HG02981 (cell line): ENCODE results near the gene MUC21.
"Not testable (repeated sequence)": the region's sequence is repeated elsewhere in the genome, so short reads cannot be mapped to it uniquely, and the experiment has no call there.

Source experiments
- ATAC-seq: cut with Tn5 transposase; IDR thresholded peaks from one replicate; pipeline ENCODE4 v1.9.1; 2021; ENCODE audit warnings: mild to moderate bottlenecking, moderate library complexity; ENCODE audit not compliant: unreplicated experiment

Gene MUC21

DNA sequence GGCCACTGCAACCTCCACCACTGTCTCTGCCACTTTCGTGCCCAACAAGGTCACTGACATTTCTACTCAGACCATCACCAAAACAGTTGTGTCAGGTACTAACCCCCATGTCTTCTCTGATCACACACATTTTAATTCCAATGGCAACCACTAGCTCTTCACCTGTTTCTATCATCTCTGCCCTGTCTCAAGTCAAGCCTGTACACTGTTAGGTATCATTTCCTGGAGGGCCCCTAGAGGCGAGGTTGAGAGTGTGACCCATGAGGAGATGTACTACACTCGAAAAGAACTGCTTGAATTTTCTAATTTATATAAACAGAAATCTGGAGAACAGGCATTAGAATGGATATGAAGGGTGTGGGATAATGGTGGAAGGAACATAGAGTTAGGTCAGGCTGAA lies 17.4 kb upstream of the MUC21 start:
- ATAC-seq = no peak

GRCh38 chr6:30969171-30969570 lies 14.3 kb upstream of the MUC21 start:
- ATAC-seq = not testable (repeated sequence)

DNA sequence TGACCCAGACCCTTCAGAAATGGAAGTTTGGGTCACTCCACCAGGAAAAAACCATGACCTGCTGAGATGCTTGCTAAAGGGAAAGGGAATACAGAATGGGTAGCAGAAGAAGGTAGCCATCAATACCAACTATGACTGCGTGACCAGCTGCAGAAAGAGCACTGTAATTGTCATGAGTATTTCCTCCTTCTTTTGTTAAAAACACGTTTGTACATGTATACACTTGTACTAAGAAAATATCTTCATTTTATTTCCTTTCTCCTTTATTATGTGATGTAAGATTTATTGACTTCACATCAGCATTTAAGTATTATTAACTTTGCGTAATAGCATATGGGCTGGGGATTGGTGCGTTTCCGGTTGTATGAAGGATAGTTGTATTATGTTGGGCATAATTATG lies 12.6 kb upstream of the MUC21 start:
- no peak for ATAC-seq

DNA sequence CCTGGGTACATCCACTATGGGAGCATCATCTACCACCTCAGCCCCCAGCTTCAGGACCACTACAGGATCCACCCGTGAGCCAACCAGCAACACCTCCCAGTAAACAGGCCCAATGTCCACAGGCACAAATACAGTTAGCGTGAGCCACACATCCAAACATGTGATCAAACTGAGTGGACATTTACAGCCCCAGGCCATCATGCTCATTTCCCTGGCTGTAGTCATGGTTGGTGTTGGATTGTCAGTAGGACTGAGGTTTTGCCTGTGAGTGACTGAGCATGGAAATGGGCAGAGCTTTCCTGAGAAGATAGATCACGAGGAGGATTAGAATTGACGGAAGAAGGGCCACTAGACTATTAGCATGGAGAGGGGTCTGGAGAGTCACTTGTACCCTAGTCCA lies 10.7 kb upstream of the MUC21 start:
- ATAC-seq = no peak

DNA sequence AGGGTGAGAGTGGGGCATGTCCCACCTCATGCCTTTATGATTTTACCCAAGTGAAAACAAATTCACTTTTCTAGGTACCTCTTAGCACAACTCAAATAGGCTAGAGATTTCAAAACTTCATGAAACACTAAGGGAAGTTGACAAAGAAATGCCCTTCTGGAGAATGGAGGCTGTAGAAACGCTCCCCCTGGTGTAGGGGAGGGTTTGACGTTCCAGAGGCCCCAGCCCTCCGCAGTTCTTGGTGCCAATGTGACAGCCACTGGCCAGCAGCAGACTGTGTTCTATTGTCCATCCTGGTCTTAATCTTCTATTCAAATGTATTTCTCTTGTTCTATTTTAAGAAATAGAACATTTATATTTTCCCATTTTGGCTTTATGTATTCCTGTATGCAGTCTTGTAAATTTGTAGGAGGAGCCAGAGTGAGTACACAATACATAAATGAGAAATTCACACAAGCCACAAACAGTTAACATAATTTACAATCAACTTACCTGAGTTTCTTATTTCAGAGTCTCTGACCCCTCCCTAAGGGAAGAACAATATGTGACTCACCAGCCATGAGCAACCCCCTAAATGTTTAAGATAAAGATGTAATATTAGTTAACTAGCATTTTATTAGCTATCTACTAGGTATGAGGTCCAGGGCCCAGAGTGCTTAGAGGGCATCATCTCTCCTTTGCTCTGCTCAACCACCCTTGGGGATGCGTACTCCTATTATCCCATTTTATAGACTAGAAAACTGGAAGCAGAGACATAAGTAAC lies 8.8 kb upstream of the MUC21 start:
- no peak for ATAC-seq

DNA sequence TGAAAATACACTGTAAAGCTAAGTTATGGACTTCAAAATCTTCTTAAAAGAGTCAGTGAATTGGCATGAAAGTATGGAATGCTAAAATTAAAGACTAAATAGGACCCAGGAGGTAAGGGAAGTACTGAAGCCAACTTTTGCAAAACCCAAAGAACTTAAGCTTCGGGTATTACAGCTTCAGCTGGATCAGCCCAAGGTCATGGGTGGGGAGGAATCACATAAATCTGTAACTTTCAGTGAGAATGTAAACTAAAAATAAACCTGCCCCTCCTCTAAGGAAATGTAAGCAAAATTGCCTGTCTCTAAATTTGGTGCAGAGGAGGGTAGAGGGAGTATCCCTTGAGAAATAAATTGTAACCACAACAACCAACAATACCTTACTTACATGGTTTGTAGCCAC lies 4.4 kb upstream of the MUC21 start:
- ATAC-seq = no peak

- ATAC-seq = no peak
Observed at GRCh38 chr6:30979690-30980089, 3.8 kb upstream of the MUC21 start.

DNA sequence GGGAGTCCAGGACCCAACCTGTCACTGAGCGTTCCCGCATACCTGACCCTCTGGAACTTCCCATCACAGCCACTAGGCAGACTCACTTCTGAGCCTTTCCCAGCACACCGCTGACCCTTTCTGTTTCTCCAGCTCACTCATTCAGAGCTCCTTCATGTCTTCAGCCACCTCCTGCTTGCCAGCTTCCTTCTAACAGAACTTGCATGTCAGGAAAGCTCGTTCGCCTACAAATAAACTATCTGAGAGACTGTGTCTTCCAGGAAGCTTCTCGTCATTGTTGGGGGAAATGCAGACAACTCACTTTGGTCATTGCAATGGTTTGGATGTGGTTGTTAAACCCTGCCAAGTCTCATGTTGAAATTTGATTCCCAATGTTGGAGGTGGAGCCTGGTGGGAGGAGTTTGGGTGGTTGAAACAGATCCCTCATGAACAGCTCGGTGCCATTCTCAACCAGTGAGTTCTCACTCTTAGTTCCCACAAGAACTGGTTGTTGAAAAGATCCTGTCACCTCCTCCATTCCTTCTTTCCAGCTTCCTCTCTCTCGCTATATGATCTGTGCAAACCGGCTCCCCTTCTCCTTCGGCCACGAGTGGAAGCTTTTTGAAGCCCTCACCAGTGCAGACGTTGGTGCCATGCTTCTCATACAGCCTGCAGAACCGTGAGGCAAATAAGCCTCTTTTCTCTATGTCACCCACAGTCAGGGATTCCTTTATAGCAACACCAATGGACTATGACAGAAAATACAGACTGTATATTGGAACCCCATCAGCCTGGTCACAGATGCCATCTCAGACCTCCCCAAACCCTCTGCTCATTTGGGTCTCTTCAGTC lies 1.4 kb upstream of the MUC21 start:
- ATAC-seq = no peak

GRCh38 chr6:30985490-30985889 lies 2.0 kb downstream of the MUC21 start:
- ATAC-seq = no peak

GRCh38 chr6:30987304-30987703 lies 3.8 kb downstream of the MUC21 start:
- ATAC-seq = no peak

- no peak for ATAC-seq
Observed at GRCh38 chr6:30988209-30988825, 4.8 kb downstream of the MUC21 start.

- no peak for ATAC-seq
Observed at GRCh38 chr6:30990422-30991086, 7.0 kb downstream of the MUC21 start.

DNA sequence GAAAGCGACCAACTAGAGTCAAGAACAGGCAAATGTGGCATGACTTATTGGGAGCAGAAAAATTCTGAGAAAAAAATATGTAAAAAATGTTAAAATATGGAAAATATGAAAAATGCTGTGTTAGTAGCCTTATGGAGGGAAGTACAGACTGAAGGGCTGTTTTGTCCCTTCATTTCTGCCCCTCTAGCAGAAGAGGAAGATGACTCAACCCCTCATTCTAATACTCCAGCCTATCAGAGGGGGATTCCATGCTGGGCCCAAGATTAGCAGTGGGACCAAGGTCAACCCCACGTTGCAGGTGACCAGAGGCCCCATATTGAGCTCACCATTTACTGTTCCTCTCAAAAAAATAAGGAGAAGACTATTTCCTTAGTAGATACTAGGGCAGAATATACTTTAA lies 8.4 kb downstream of the MUC21 start:
- ATAC-seq = no peak

DNA sequence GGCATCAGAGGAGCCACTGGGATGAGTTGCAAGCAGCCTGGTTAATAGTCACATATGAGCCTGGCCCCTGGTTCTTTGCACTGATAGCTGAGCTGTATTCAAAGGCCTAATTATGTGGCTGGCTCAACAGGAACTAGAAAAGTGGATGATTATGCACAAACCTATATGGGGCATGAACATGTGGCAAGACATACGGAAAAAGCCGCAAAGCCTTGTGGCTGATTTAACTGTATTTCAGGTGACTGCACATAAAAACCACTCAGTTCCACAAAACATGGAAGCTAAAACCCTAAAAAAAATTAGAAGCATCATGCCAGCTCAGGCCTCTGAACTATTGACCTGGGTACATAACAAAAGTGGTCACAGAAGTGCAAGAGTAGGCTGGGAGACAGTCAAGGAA lies 13.8 kb downstream of the MUC21 start:
- ATAC-seq = no peak

DNA sequence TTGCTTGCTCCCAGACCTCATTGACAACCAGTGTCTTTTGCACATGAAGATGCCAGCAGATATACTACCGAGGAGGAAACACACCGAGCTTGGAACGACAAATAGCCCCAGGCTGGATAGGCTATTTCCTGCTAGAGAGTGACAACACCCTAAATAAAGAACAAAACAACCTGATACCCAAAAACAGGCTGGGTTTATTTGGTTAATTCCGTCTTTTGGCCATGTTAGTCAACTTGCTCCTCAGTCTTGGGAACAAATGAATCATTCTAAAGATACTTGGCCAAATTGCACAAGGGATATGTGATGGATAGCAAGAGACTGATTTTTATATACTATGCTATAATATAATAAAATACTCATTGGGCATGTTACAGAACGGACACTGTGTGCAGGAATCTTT lies 15.3 kb downstream of the MUC21 start:
- no peak for ATAC-seq

DNA sequence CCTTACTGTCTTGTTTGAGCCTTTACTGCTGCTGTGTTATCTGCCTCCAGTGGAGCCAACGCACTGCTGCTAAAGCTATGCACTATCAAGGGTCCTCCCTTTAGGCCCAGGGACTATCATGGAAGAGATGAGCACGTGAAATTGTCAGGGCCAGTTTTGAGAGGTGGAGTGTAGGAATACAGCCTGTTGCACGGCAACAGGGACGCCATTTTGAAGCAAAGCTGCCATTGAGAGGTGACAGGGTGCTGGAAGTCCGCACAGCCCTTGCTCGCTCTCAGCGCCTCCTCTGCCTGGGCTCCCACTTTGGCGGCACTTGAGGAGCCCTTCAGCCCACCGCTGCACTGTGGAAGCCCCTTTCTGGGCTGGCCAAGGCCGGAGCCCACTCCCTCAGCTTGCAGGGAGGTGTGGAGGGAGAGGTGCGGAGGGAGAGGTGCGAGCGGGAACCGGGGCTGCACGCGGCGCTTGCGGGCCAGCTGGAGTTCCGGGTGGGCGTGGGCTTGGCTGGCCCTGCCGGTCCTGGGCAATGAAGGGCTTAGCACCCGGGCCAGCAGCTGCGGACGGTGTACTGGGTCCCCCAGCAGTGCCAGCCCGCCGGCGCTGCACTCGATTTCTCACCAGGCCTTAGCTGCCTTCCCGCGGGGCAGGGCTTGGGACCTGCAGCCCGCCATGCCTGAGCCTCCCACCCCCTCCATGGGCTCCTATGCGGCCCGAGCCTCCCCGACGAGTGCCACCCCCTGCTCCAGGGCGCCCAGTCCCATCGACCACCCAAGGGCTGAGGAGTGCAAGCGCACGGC lies 16.7 kb downstream of the MUC21 start:
- not testable (repeated sequence) for ATAC-seq

GRCh38 chr6:31001281-31001888 lies 17.9 kb downstream of the MUC21 start:
- no peak for ATAC-seq

GRCh38 chr6:31002471-31002870 lies 19.0 kb downstream of the MUC21 start:
- no peak for ATAC-seq

DNA sequence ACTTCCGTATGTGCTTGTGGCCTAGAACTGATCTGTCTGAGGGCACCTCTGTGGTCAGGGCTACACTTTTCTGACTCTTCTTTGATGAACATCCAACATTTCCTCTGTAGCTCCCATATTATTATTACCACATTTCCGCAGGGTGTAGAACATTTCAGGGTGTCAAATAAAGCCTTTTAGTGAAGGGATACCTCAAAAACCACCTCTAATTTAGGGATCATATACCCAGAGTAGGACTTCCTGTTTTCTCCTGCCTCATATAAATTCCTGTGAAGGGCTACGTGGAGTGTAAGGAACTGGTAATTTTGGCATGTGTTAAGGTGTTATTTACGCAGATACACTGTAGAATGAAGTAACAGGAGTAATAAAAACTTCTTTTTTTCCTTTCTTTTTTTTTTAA lies 21.3 kb downstream of the MUC21 start:
- ATAC-seq = no peak
